Fibroblast of lung (primary cell): ENCODE measurements around the gene CTRB1. TPM values are rescaled to one million over a fixed set of nuclear protein-coding genes. Genes with fewer than 3 reads are reported as not detected.

Experiments
- DNase-seq, 2 donors: peaks; one replicate each; pipeline versions ENCODE4 v3.0.0 to v3.0.0-alpha.2; 2010; ENCODE audit warnings: low read depth in 2 of 2
- H2AFZ ChIP-seq: 2 replicates; pipeline ENCODE4 v1.5.1; 2012; ENCODE audit warnings: low read length, control low read depth, inconsistent platforms
- H3K27ac ChIP-seq: 2 replicates; pipeline ENCODE4 v1.5.1; 2011; ENCODE audit warnings: low read length, control low read depth; ENCODE audit not compliant: insufficient read depth
- H3K27me3 ChIP-seq: 2 replicates; pipeline ENCODE4 v1.5.1; 2011; ENCODE audit warnings: mild to moderate bottlenecking, low read length; ENCODE audit not compliant: control insufficient read depth, insufficient read depth
- H3K36me3 ChIP-seq: 2 replicates; pipeline ENCODE4 v1.5.1; 2011; ENCODE audit warnings: low read length; ENCODE audit not compliant: control insufficient read depth, insufficient read depth
- H3K4me1 ChIP-seq: 2 replicates; pipeline ENCODE4 v1.5.1; 2011; ENCODE audit warnings: low read length; ENCODE audit not compliant: control insufficient read depth, insufficient read depth; ENCODE audit errors: extremely low read depth
- H3K4me2 ChIP-seq: 2 replicates; pipeline ENCODE4 v1.5.1; 2011; ENCODE audit warnings: low read length, control low read depth; ENCODE audit not compliant: insufficient read depth; ENCODE audit errors: extremely low read depth
- H3K4me3 ChIP-seq, 4 experiments: fragments of 200-600 bp in 1 of 4; sonication (generic) in 1 of 4; replicated peaks in 1 of 4; 2 replicates each; pipeline ENCODE4 v1.5.1; 2011 to 2016; ENCODE audit warnings: low read length in 4 of 4, low read depth in 3 of 4, mild to moderate bottlenecking in 3 of 4, control low read depth in 2 of 4, inconsistent platforms in 1 of 4, mixed read lengths in 1 of 4; ENCODE audit not compliant: insufficient read depth in 1 of 4; ENCODE audit errors: control extremely low read depth in 1 of 4
- H3K79me2 ChIP-seq: 2 replicates; pipeline ENCODE4 v1.5.1; 2012; ENCODE audit warnings: mild to moderate bottlenecking, low read length, inconsistent platforms; ENCODE audit not compliant: control insufficient read depth, insufficient read depth
- H3K9ac ChIP-seq: 2 replicates; pipeline ENCODE4 v1.5.1; 2011; ENCODE audit warnings: mild to moderate bottlenecking, low read length, control low read depth; ENCODE audit not compliant: insufficient read depth
- H3K9me3 ChIP-seq: 2 replicates; pipeline ENCODE4 v1.5.1; 2012; ENCODE audit warnings: low read depth, low read length; ENCODE audit not compliant: control insufficient read depth, insufficient read depth
- H4K20me1 ChIP-seq: 2 replicates; pipeline ENCODE4 v1.5.1; 2011; ENCODE audit warnings: low read length; ENCODE audit not compliant: control insufficient read depth, insufficient read depth; ENCODE audit errors: extremely low read depth
- CTCF ChIP-seq, 2 donors: IDR thresholded peaks in 1 of 2; conservative IDR thresholded peaks in 1 of 2; 1 replicate in 1 of 2; 2 replicates in 1 of 2; pipeline ENCODE4 v1.5.1; 2011 to 2012; ENCODE audit warnings: low read length in 2 of 2, control low read depth in 1 of 2, inconsistent platforms in 1 of 2, low read depth in 1 of 2, mild to moderate bottlenecking in 1 of 2
- EZH2 ChIP-seq: IDR thresholded peaks from 2 replicates; pipeline ENCODE4 v1.5.1; 2012; ENCODE audit warnings: low read length, control low read depth, mild to moderate bottlenecking; ENCODE audit errors: missing control alignments
- polyA plus RNA-seq, 2 donors: library from polyadenylated mRNA; depleted of rRNA in 1 of 2; stranded (reverse) in 1 of 2; unstranded in 1 of 2; fragments of >200 nt; gene quantifications; 2 replicates each; pipeline ENCODE4 v1.2.1, GENCODE V29; 2011 to 2012; ENCODE audit warnings: missing spikeins in 1 of 2
- total RNA-seq: library from RNA; depleted of rRNA; stranded (reverse); fragments of >200 nt; gene quantifications from 2 replicates; pipeline ENCODE4 v1.2.1, GENCODE V29; 2014

CTRB1 gene
- total and polyA plus RNA-seq, 2 donors (not counting 1 experiment from before 2014, with no cell fraction given), result not detected

DNA sequence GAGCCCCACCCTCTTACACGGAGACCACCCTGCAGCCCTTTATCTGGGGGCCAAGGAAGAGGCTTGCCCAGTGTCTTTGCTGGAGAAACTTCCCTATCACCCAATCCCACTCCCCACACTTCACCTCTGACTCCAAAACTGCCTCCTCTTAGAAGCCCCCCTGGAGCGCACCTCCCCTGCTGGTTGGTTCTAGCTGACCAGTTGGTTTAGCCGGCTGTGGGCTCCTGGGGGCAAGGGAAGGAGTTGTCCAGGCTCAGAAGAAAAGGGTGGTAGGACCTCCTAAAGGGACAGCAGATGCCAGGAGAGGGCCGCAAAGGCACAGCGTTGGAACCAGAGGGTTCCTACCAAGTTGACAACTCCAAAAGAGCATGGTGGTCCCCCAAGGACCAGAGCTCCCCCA, 30.7 kb downstream of the CTRB1 start:
- DNase-seq, result no peak
- TF ChIP-seq EZH2, result no peak
- TF ChIP-seq CTCF (conservative IDR thresholded peaks at IDR 0.05 in 1 of 2, IDR thresholded peaks at IDR 0.05 in 1 of 2; ENCODE audit: low read depth in 1 of 2, low read length in 2 of 2), result no peak
- peaks cover 1% of the 10 kb centered on the region for H4K20me1 ChIP-seq
- H3K27me3 ChIP-seq, result no peaks in the 10 kb centered on the region
- peak overlapping the region; percentile 90 for H3K4me2 ChIP-seq
- H3K4me1 ChIP-seq, result peaks cover 71% of the 10 kb centered on the region
- peaks cover 91% of the 10 kb centered on the region for H3K79me2 ChIP-seq
- H3K27ac ChIP-seq, result peak overlapping the region; percentile 97
- H3K36me3 ChIP-seq, result peaks cover 2% of the 10 kb centered on the region
- H3K4me3 ChIP-seq, result peak overlapping the region in 3 of 4 experiments; percentile 37 to 80 (median 69)
- peak overlapping the region; percentile 92 for H3K9ac ChIP-seq
- no peaks in the 10 kb centered on the region for H3K9me3 ChIP-seq
- no peak overlapping the region for H2AFZ ChIP-seq

GRCh38 chr16:75250089-75250808, 31.5 kb downstream of the CTRB1 start:
- peaks cover 2% of the 10 kb centered on the region for H3K36me3 ChIP-seq
- peak overlapping the region; percentile 90 for H3K4me2 ChIP-seq
- TF ChIP-seq CTCF (conservative IDR thresholded peaks at IDR 0.05 in 1 of 2, IDR thresholded peaks at IDR 0.05 in 1 of 2; ENCODE audit: low read depth in 1 of 2, low read length in 2 of 2) (no peak), EZH2 (no peak)
- peaks cover 72% of the 10 kb centered on the region for H3K4me1 ChIP-seq
- no peaks in the 10 kb centered on the region for H3K9me3 ChIP-seq
- H3K4me3 ChIP-seq, result peak overlapping the region; percentile 37 to 80 (median 70)
- H3K79me2 ChIP-seq, result peaks cover 92% of the 10 kb centered on the region
- H2AFZ ChIP-seq, result no peak overlapping the region
- peak overlapping the region; percentile 92 for H3K9ac ChIP-seq
- H3K27me3 ChIP-seq, result no peaks in the 10 kb centered on the region
- H4K20me1 ChIP-seq, result peaks cover 1% of the 10 kb centered on the region
- peak overlapping the region; percentile 97 for H3K27ac ChIP-seq
- DNase-seq, result no peak

- H4K20me1 ChIP-seq, result peaks cover 1% of the 10 kb centered on the region
- peak overlapping the region; percentile 37 to 80 (median 70) for H3K4me3 ChIP-seq
- H3K9ac ChIP-seq, result peak overlapping the region; percentile 92
- H3K79me2 ChIP-seq, result peaks cover 95% of the 10 kb centered on the region
- TF ChIP-seq CTCF (conservative IDR thresholded peaks at IDR 0.05 in 1 of 2, IDR thresholded peaks at IDR 0.05 in 1 of 2; ENCODE audit: low read depth in 1 of 2, low read length in 2 of 2), result no peak
- H3K36me3 ChIP-seq, result peaks cover 2% of the 10 kb centered on the region
- H3K4me1 ChIP-seq, result peaks cover 69% of the 10 kb centered on the region
- H3K27ac ChIP-seq, result peak overlapping the region; percentile 97
- no peak overlapping the region for H2AFZ ChIP-seq
- peak overlapping the region; percentile 90 for H3K4me2 ChIP-seq
- DNase-seq, result no peak
- no peaks in the 10 kb centered on the region for H3K9me3 ChIP-seq
- H3K27me3 ChIP-seq, result no peaks in the 10 kb centered on the region
Measured at GRCh38 chr16:75250809-75251279, 32.1 kb downstream of the CTRB1 start.
